Endothelial cell of umbilical vein (primary cell): ENCODE data around the gene LIN7B. TPM values are rescaled to one million over a fixed set of nuclear protein-coding genes. Genes with fewer than 3 reads are reported as not detected.

Source experiments
- BruUV-seq: library from RNA; stranded (reverse); fragments of 400-500 nt; replicated peaks from 2 replicates; lab custom pipeline; 2021; lab: Mats Ljungman, UMichigan
- CTCF ChIA-PET: fragments of 300-600, 350-600 bp; sonication (Branson Sonifier 250); formaldehyde crosslinking; loops from one replicate; lab custom pipeline; 2021; ENCODE audit warnings: antibody characterized with exemption, inconsistent platforms; lab: Charles Lee
- POLR2A ChIA-PET: fragments of 300-600, 350-600 bp; sonication (Branson Sonifier 250); formaldehyde crosslinking; loops from one replicate; lab custom pipeline; 2021; ENCODE audit warnings: antibody characterized with exemption, inconsistent platforms; lab: Charles Lee
- DNase-seq: peaks from one replicate; pipeline ENCODE4 v3.0.0-alpha.2; 2011; ENCODE audit warnings: low read depth, low spot score
- FAIRE-seq: peaks from 2 replicates; lab custom pipeline; 2011; peaks lifted over from hg19 to GRCh38; lab: Jason Lieb, UNC
- H2AFZ ChIP-seq: 2 replicates; pipeline ENCODE4 v1.6.0; 2012; ENCODE audit warnings: low read depth, low read length, control low read depth, inconsistent platforms
- H3K27ac ChIP-seq: 2 replicates; pipeline ENCODE4 v1.5.1; 2011; ENCODE audit warnings: low read depth, mild to moderate bottlenecking, control low read depth, low read length, moderate library complexity; ENCODE audit not compliant: insufficient read depth
- H3K27me3 ChIP-seq, 2 experiments: 2 replicates each; pipeline versions ENCODE4 v1.6.0 to v1.6.1; 2011; ENCODE audit warnings: low read length in 2 of 2, mixed read lengths in 1 of 2; ENCODE audit not compliant: control insufficient read depth in 2 of 2, insufficient read depth in 2 of 2
- H3K36me3 ChIP-seq, 2 experiments: 2 replicates in 1 of 2; 3 replicates in 1 of 2; pipeline ENCODE4 v1.5.1; 2011; ENCODE audit warnings: low read length in 2 of 2, mild to moderate bottlenecking in 1 of 2, moderate library complexity in 1 of 2; ENCODE audit not compliant: control insufficient read depth in 2 of 2, insufficient read depth in 2 of 2; ENCODE audit errors: extremely low read depth in 1 of 2
- H3K4me1 ChIP-seq: 3 replicates; pipeline ENCODE4 v1.5.1; 2011; ENCODE audit warnings: mild to moderate bottlenecking, low read length; ENCODE audit not compliant: control insufficient read depth, insufficient read depth; ENCODE audit errors: extremely low read depth
- H3K4me2 ChIP-seq: 2 replicates; pipeline ENCODE4 v1.6.1; 2011; ENCODE audit warnings: low read length, control low read depth, mixed read lengths; ENCODE audit not compliant: insufficient read depth
- H3K4me3 ChIP-seq, 3 experiments: fragments of 200-600 bp in 1 of 3; sonication (generic), shearing (Covaris generic) in 1 of 3; replicated peaks in 1 of 3; 2 replicates each; pipeline ENCODE4 v1.5.1; 2011 to 2016; ENCODE audit warnings: control low read depth in 3 of 3, low read length in 3 of 3, mild to moderate bottlenecking in 2 of 3, inconsistent platforms in 1 of 3, low read depth in 1 of 3, moderate library complexity in 1 of 3; ENCODE audit not compliant: insufficient read depth in 1 of 3
- H3K79me2 ChIP-seq: 2 replicates; pipeline ENCODE4 v1.6.0; 2012; ENCODE audit warnings: low read length, inconsistent platforms; ENCODE audit not compliant: control insufficient read depth, insufficient read depth
- H3K9ac ChIP-seq: replicated peaks from 2 replicates; pipeline ENCODE3; 2011; ENCODE audit warnings: low read length, control low read depth; ENCODE audit not compliant: insufficient read depth; ENCODE audit errors: extremely low read depth
- H3K9me1 ChIP-seq: replicated peaks from 3 replicates; pipeline ENCODE4 v1.6.0; 2011; ENCODE audit warnings: mild to moderate bottlenecking, low read length; ENCODE audit not compliant: control insufficient read depth, insufficient read depth; ENCODE audit errors: extremely low read depth
- H3K9me3 ChIP-seq: replicated peaks from 2 replicates; pipeline ENCODE4 v1.5.1; 2012; ENCODE audit warnings: low read length, inconsistent platforms; ENCODE audit not compliant: control insufficient read depth, insufficient read depth
- H4K20me1 ChIP-seq: replicated peaks from 2 replicates; pipeline ENCODE3; 2011; ENCODE audit warnings: mild to moderate bottlenecking, low read length; ENCODE audit not compliant: control insufficient read depth, insufficient read depth; ENCODE audit errors: extremely low read depth
- CTCF ChIP-seq, 2 donors: IDR thresholded peaks; 1 replicate in 1 of 2; 2 replicates in 1 of 2; pipeline ENCODE4 v1.5.1; 2011; ENCODE audit warnings: low read length in 2 of 2, mild to moderate bottlenecking in 2 of 2, moderate library complexity in 2 of 2, control low read depth in 1 of 2, inconsistent platforms in 1 of 2, low read depth in 1 of 2; ENCODE audit not compliant: insufficient read depth in 1 of 2; ENCODE audit errors: extremely low read depth in 1 of 2
- EZH2 ChIP-seq: IDR thresholded peaks from 2 replicates; pipeline ENCODE4 v1.6.1; 2012; ENCODE audit warnings: borderline replicate concordance, low read depth, mild to moderate bottlenecking, moderate library complexity, low read length, inconsistent platforms; ENCODE audit not compliant: severe bottlenecking
- FOS ChIP-seq: IDR thresholded peaks from 2 replicates; pipeline ENCODE4 v1.6.1; 2011; ENCODE audit warnings: mild to moderate bottlenecking, low read length, moderate library complexity, borderline replicate concordance; ENCODE audit not compliant: insufficient read depth
- GATA2 ChIP-seq: IDR thresholded peaks from 2 replicates; pipeline ENCODE4 v1.7.0; 2011; ENCODE audit warnings: low read depth, mild to moderate bottlenecking, moderate library complexity, mixed read lengths, low read length; ENCODE audit not compliant: insufficient read length, insufficient read depth
- JUN ChIP-seq: IDR thresholded peaks from 2 replicates; pipeline ENCODE4 v1.6.1; 2011; ENCODE audit warnings: borderline replicate concordance, low read depth; ENCODE audit not compliant: insufficient read length, insufficient read depth
- MAX ChIP-seq: IDR thresholded peaks from 2 replicates; pipeline ENCODE4 v1.6.1; 2011; ENCODE audit not compliant: insufficient read depth, insufficient read length
- MYC ChIP-seq: IDR thresholded peaks from one replicate; pipeline ENCODE4 v1.6.1; 2011; ENCODE audit warnings: mild to moderate bottlenecking, low read depth, low read length
- POLR2A ChIP-seq: IDR thresholded peaks from 2 replicates; pipeline ENCODE4 v1.6.1; 2012; ENCODE audit warnings: low read depth, mild to moderate bottlenecking, control low read depth, low read length
- POLR2AphosphoS5 ChIP-seq: IDR thresholded peaks from 2 replicates; pipeline ENCODE4 v1.6.1; 2012; ENCODE audit warnings: low read depth, mild to moderate bottlenecking, control low read depth, low read length, moderate library complexity; ENCODE audit not compliant: insufficient read depth
- dilution Hi-C: fragments of 300-500 bp; cut with MboI; formaldehyde crosslinking; loops from one replicate; pipeline ENCODE4 v1.15.0; 2019; ENCODE audit warnings: low sequenced_read_pairs; ENCODE audit not compliant: extremely low pct_ligation_motif_present
- intact Hi-C: fragments of 100-400 bp; cut with micrococcal nuclease; formaldehyde crosslinking; loops from one replicate; pipeline ENCODE4 v1.10.0; 2022
- polyA plus RNA-seq, 4 experiments: library from polyadenylated mRNA; depleted of rRNA in 3 of 4; stranded (reverse) in 3 of 4; unstranded in 1 of 4; fragments of >200 nt; gene quantifications; 2 replicates each; pipeline versions ENCODE4 v1.2.1 to v1.2.3, GENCODE V29; 2011 to 2012; ENCODE audit warnings: missing spikeins in 1 of 4
- total RNA-seq: library from RNA; stranded (reverse); gene quantifications from 2 replicates; pipeline ENCODE4 v1.2.3, GENCODE V29; 2021

The LIN7B gene
- total and polyA plus RNA-seq, 2 donors (not counting 3 experiments of a cell fraction or from before 2014, with no cell fraction given) = 2.2 to 4.2 TPM

DNA sequence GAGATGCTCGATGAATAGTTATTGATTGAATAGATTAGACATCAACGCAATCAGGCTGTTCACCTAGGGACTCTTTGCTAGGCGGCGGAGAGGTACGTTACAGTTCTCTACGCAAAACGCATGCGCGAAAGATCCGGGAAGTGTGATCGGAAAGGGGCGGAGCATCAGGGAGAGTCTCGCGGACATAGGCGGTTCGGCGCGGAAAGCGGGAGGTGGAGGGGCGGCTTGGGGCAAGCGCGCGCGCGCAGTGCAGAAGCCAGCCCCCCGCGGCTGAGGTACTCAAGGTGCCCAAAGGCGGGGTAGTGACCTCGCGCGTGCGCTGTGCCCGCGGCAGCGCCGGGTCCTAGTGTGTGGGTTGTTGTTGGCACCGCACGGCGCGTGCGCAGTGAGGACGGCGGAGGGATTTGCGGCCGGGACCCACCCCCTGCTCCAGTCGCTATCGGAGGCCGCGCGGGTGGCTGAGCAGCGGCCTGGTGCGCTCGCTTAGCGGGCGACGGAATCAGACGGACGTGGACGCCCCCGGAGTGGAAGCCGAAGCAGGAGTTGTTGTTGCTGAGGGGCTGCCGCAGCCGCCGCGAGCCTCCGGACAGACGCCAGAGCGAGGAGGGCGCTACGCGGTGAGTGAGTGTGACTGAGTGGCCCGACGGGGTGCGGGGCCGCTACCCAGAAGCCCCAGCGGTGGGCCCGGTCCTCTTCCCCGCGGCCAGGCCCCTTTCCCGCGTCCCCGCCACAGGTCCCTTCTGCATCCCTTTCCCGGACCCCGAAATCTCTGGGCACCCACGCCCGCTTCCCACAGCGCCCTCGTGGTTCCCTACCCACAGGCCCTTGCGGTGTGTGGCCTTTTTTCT, 28.9 kb upstream of the LIN7B start, which contains the start of gene SNRNP70:
TSS of gene SNRNP70 (plus strand) at position 432 of the 848 bp plus-strand sequence. CDS start 964 bp downstream, outside the sequence.
- H3K4me1 ChIP-seq = peaks cover 14% of the 10 kb centered on the region
- CTCF ChIA-PET = interaction anchor here (0.7 kb wide), 1 partner anchor 13 kb away, joined by 5 read pairs; no protein-coding TSS in a partner anchor
- DNase-seq (peak; percentile 99), FAIRE-seq (peak; percentile 100)
- peaks cover 0 to 19% of the 10 kb centered on the region in 2 experiments for H3K36me3 ChIP-seq
- intact Hi-C loops = loop anchor here (1.0 to 5.0 kb wide), 2 partner anchors 42 to 92 kb away; partner anchors contain the start of genes GYS1 and RUVBL2
- dilution Hi-C loops = no loop called here
- peak within 1 kb of the TSS; percentile 85 for H3K4me2 ChIP-seq
- peaks cover 41% of the 10 kb centered on the region for H3K79me2 ChIP-seq
- no peaks in the 10 kb centered on the region for H3K9me1 ChIP-seq
- H3K27ac ChIP-seq = peak within 1 kb of the TSS; percentile 73
- peak within 1 kb of the TSS; percentile 75 to 93 (median 89) for H3K4me3 ChIP-seq
- POLR2A ChIA-PET = no interaction called here
- TF ChIP-seq MAX = no peak
- TF ChIP-seq POLR2A = peak; percentile 95
- no peak for TF ChIP-seq FOS
- no peak for TF ChIP-seq CTCF (IDR thresholded peaks at IDR 0.05; ENCODE audit: extremely low read depth in 1 of 2, insufficient read depth in 1 of 2, low read depth in 1 of 2, low read length in 2 of 2)
- TF ChIP-seq EZH2 = no peak
- TF ChIP-seq GATA2 = no peak
- TF ChIP-seq POLR2AphosphoS5 = peak; percentile 97
- peak; percentile 22 for TF ChIP-seq MYC
- no peak for TF ChIP-seq JUN
- H3K9me3 ChIP-seq = no peaks in the 10 kb centered on the region
- H4K20me1 ChIP-seq = peaks cover 2% of the 10 kb centered on the region
- H3K9ac ChIP-seq = peak within 1 kb of the TSS; percentile 97
- peak within 1 kb of the TSS; percentile 80 for H2AFZ ChIP-seq
- H3K27me3 ChIP-seq = peaks cover 2 to 3% of the 10 kb centered on the region in 2 experiments
- BruUV-seq = TSS peak; percentile 31
